ENCODE data around the gene NBPF6.
"Not testable (repeated sequence)": the region's sequence is repeated elsewhere in the genome, so short reads cannot be mapped to it uniquely, and the experiment has no call there.

Gene NBPF6, protein sequence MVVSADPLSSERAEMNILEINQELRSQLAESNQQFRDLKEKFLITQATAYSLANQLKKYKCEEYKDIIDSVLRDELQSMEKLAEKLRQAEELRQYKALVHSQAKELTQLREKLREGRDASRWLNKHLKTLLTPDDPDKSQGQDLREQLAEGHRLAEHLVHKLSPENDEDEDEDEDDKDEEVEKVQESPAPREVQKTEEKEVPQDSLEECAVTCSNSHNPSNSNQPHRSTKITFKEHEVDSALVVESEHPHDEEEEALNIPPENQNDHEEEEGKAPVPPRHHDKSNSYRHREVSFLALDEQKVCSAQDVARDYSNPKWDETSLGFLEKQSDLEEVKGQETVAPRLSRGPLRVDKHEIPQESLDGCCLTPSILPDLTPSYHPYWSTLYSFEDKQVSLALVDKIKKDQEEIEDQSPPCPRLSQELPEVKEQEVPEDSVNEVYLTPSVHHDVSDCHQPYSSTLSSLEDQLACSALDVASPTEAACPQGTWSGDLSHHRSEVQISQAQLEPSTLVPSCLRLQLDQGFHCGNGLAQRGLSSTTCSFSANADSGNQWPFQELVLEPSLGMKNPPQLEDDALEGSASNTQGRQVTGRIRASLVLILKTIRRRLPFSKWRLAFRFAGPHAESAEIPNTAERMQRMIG

DNA sequence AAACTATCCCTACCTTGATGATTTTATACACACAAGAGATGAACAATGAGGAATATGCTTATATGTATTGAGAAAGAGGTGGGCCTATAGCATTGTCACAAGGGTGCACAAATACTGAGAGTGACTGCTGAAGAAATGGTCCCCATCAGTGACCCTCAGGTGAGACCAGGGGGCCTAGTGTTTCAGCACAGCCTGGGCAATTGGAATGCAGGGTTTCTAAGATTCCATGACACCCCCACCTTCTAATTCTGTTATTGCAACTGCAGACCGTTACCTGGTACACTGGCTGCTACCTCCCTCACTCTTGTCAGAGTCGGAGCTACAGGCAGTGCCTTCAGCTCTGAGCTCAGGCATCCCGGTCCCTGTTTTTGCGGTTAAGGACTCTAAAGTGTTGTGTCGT is at the start of gene NBPF6:
TSS of gene NBPF6 (plus strand) at position 301 of the 400 bp plus-strand sequence. CDS start 259 bp downstream, outside the sequence.
- not testable (repeated sequence) for H3K4me3 ChIP-seq (ENCODE audit: low read length); DNase-seq (ENCODE audit: low read depth)

DNA sequence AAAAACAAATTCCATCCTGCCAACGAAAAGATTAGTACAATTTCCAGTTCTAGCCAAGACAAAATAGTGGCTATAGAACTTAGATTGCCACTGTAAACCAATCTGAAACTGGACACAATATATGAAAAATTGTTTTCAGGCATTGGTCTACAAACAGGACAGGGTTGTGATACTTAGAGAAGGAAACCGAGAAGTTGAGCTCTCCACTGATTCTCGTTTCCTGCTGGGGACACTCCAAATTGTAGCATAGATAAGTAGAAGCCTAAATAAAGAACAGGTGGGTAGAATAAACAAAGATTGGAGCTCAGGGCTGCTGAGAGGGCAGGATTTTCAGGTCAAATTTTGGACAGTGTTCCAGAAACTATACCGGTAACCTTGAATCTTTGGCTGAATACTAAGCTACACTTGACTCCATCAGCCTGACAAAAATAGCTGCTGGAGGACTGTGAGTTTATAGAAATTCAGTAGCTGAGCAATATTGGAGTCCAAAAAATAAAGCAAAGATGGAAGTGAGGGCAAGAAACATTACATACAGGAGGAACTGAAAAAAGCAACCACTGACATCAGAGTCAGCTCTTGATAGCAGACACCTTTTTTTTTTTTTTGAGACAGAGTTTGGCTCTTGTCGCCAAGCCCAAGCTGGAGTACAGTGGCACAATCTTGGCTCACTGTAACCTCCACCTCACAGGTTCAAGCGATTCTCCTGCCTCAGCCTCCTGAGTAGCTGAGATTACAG is 38.9 kb upstream of the NBPF6 start:
- not testable (repeated sequence) for DNase-seq (ENCODE audit: low read depth); H3K4me3 ChIP-seq (ENCODE audit: low read length)

DNA sequence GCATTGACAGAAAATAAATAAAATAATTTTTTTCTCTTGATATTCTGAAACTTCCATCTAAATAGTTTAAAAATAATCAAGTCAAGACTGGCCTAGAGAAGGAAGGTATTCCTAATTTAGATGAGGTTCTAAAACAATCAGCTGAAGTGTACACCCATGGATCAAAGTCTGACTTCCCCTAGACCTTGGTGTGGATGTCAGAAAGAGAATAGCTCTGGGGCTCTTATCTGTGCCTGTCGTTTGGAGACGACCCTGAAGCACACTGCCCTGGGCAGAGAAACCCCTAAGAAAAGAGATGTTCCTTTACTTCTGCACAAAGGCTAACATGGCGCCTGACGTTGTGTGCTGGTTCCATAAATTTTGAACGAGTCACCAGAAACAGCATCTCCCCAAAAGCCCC is 30.0 kb upstream of the NBPF6 start:
- DNase-seq (ENCODE audit: low read depth); H3K4me3 ChIP-seq (ENCODE audit: low read length): not testable (repeated sequence)

DNA sequence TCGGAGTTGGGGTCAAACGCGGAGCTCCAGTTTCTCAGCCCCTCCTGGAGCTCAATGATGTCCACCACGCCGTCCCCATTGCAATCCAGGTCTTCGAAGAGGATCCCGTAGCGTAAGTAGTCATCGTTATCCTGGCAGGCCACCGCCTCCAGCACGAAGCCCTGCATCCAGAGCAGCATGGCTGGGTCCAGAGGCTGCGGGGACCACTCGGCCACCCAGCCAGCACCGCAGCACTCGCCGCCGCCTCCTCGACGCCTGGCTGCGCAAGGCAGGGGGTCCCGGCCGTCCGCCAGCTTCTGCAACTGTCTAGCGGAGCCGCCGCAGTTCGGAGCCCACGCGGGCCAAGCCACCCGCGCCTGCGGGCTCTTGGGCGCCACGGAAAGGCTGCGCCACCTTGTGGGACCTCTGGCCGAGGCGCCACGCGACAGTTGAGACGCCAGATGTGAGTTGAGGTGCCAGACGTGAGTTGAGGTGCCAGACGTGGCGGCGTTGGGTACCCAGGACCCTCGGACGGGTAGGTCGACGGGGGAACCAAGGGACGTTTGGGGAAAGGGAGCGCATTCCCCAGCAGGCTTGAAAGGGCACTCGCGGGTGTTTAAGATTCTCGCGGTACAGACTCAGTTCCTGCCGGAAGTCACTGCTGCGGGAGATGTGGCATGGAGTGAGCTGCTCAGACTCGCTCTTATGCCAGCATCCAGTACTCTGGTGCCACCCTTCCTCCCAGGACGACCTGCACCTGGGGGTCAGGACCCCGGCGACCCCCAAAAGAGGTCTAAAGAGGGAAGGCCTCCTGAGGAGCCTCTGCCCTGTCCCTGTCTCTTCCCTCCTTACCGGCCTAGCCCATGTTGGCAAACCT is 28.9 kb upstream of the NBPF6 start:
- not testable (repeated sequence) for H3K4me3 ChIP-seq (ENCODE audit: low read length)

DNA sequence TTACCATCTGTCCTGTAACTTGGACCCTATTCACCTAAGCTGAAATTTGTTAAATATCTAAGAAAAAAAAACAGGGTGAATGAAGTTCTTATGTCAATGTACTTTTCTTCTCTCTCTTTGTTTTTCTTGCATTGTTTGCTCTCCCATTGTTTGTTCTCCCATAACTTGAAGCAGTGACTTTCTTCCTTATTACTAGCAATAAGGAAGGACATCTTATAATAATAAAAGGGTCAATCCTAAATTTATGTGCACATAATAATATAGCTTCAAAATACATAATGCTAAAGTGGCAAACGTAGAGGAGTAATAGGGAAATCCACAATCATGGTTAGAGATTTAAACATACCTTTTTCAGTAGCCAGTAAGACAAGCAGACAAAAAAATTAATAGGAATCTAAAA is 23.3 kb upstream of the NBPF6 start:
- H3K4me3 ChIP-seq (ENCODE audit: low read length); DNase-seq (ENCODE audit: low read depth): not testable (repeated sequence)

More for the DNA sequence above, 28.9 kb upstream of the NBPF6 start:
- DNase-seq (ENCODE audit: low read depth), result not testable (repeated sequence)

DNA sequence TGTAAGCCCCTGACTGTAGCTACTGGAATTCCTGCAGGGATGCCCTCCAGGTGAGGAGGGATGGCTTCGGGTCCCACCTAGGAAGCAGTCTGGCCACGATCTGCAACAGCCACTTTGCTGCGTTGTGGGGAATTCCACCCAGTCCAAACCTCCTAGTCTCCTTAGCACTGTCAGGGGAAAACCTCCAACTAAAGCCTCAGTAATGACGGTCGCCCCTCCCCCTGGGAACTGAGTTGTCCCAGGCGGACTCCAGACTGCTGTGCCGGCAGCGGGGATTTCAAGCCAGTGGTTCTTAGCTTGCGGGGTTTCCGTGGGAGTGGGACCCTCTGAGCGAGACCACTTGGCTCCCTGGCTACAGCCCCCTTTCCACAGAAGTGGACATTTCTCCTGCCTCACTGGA is 18.1 kb upstream of the NBPF6 start:
- H3K4me3 ChIP-seq (ENCODE audit: low read length); DNase-seq (ENCODE audit: low read depth): not testable (repeated sequence)

DNA sequence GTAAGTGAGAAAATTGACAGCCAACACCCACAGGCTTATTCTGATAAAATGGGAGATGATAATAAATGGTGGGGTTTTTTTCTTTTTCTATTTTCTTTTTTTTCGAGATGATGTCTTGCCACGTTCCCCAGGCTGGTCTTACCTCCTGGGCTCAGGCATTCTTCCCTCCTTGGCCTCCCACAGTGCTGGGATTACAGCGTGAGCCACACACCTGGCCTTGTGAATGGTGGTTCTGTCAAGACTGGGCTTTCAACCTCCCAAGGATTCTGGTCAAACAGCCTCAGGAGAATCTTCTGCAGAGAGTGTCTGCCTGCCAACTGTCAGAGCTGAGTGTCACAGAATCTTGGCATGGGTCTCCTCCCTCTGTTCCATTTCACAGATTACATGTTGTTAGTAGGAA is 16.7 kb upstream of the NBPF6 start:
- not testable (repeated sequence) for H3K4me3 ChIP-seq (ENCODE audit: low read length); DNase-seq (ENCODE audit: low read depth)

DNA sequence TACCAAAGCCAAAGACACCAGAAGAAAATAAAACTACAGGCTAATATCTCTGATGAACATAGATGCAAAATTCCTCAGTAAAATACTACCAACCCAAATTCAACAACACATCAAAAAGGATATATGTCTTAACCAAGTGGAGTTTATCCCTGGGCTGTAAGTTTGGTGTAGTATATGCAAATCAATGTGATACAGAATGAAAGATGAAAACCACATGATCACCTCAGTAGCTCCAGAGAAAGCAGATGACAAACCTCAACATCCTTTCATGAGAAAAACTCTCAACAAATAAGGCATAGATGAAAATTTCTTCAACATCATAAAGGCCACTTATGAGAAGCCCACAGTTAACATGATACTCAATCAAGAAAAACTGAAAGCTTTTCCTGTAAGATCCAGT is 11.6 kb upstream of the NBPF6 start:
- DNase-seq (ENCODE audit: low read depth); H3K4me3 ChIP-seq (ENCODE audit: low read length): not testable (repeated sequence)

DNA sequence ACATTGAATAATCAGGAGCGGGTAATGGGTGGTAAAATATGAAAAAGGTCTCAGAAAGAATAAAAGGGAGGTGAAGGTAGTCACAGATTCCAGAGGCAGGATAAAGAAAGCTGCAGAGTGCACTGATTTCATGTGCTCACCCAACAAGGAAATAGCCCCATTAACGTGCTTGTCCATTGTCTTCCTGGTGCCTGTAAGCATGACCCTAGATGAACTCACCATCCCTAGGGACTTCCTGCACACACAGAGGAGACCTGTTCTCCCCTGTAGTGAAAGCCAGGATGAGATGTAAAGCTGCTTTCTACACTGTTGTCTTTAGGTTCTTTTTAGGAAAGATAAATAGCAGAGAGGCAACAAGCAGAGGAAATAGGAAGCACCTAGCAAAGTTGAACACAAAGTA is 4.4 kb downstream of the NBPF6 start:
- DNase-seq (ENCODE audit: low read depth); H3K4me3 ChIP-seq (ENCODE audit: low read length): not testable (repeated sequence)

DNA sequence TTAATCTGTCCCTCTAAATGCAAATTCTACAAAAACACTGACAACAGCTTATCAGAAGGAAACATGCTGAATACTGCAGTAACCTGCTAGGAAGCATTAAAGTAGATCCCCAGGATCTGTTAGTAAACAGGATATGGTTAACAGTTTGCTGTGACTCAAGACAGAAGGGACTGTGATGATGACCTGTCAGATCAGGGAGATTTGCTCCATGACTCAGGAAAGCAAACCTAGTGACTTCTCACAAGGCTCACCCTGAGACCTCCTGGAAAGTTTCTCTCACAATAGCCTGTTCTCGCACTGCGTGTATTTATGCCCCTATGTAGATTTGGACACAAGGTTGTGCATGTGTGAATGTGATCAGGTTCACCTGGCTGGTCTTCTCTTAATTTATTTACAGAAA is 8.5 kb downstream of the NBPF6 start:
- DNase-seq (ENCODE audit: low read depth); H3K4me3 ChIP-seq (ENCODE audit: low read length): not testable (repeated sequence)

DNA sequence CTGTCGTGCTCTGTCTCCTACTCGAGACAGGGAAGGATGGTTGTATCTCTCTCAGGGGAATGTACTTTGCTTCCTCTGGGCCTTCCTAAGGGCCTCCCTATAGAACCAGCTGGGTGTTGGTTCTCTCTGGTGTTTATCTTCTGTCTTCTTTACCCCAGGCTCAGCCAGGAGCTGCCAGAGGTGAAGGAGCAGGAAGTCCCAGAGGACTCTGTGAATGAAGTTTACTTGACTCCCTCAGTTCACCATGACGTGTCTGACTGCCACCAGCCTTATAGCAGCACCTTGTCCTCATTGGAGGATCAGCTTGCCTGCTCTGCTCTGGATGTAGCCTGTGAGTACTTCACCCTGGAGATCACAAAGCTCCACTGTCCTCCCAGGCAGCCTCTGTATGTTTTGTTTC is 11.6 kb downstream of the NBPF6 start:
- H3K4me3 ChIP-seq (ENCODE audit: low read length); DNase-seq (ENCODE audit: low read depth): not testable (repeated sequence)

DNA sequence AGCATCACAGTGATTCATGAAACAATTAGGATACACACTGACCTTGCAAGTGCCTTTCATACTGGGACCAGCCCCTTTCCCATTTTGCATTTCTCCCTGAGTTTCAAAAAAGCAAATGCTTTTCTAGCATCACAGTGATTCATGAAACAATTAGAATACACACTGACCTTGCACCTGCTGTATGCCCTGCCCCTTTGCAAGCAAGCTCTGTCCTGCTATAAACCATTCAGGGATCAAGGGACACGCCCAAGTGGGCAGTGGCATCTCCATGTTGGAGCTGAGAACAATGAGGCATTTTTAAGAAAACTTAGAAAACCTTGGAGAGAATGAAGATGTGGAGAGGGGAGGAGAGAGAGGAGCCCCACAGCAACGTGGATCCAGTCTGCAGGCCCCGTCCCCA is 13.8 kb downstream of the NBPF6 start:
- not testable (repeated sequence) for H3K4me3 ChIP-seq (ENCODE audit: low read length); DNase-seq (ENCODE audit: low read depth)

DNA sequence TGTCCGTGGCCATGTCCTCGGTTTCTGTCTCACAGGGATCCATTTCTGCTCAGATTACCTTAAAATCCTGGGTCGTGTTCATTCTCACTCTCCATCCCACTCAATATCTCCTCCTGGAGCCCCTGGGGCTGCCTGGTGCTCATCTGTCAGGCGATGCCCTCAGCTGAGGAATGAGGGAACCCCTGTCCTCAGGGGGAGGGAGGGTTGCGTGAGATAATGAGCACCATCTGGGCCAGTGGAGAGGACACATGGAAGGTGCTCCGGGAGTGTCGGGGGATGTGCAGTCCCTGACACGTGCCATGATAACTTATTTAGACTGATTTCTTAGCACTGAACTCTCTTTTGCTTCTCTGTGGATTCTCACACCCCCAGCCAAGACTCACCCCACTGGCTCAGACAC is 16.0 kb downstream of the NBPF6 start:
- not testable (repeated sequence) for DNase-seq (ENCODE audit: low read depth)

DNA sequence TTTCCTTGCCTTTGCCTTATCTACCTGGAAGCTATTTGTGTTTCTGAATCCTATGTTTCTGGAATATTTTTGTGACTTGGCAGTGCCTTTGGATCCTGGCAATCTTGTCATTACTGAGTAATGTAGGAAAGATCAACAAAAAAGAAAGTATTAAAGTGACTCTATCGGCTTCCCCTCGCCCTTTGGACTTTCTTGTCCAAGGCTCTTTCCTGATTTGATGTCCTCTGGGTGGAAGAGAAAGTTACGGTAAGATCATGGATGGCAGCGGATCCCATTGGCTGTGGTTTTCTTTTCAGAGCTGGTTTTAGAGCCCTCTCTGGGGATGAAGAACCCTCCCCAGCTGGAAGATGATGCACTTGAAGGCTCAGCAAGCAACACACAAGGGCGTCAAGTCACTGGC is 17.0 kb downstream of the NBPF6 start:
- not testable (repeated sequence) for DNase-seq (ENCODE audit: low read depth); H3K4me3 ChIP-seq (ENCODE audit: low read length)

More for the DNA sequence above, 16.0 kb downstream of the NBPF6 start:
- H3K4me3 ChIP-seq (ENCODE audit: low read length), result not testable (repeated sequence)

DNA sequence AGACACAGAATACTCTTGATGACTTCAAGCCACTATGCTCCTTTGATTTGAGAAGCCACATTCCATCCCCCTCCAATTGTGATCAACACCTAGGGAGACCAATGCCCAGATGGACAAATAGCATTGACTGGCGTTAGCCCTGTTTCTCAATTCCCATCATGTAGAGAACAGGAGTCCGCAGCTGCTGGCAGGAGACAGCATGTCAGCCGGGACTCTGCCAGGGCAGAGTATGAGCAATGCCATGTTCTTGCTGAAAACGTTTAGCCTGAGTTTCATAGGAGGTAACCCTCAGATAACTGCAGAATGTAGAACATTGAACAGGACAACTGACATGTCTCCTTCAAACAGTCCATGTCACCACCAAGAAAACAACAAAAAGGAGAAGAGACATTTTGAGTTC is 20.6 kb downstream of the NBPF6 start:
- not testable (repeated sequence) for H3K4me3 ChIP-seq (ENCODE audit: low read length); DNase-seq (ENCODE audit: low read depth)

DNA sequence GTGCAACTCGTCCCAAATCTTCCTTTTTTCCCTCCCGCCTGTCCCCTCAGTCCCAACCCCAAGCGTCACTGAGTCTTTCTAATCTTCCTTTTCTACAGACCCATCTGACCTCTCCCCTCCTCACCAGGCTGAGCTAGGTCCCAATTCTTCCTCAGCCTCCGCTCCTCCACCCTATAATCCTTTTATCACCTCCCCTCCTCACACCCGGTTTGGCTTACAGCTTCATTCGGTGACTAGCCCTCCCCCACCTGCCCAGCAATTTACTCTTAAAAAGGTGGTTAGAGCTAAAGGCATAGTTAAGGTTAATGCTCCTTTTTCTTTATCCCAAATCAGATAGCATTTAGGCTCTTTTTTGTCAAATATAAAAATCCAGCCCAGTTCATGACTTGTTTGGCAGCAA is 24.4 kb downstream of the NBPF6 start:
- not testable (repeated sequence) for H3K4me3 ChIP-seq (ENCODE audit: low read length); DNase-seq (ENCODE audit: low read depth)

Data from retinal pigment epithelial cell (primary cell).